Right lung (tissue), 5 donors: ENCODE measurements around the gene SENP8. TPM values are rescaled to one million over a fixed set of nuclear protein-coding genes. Genes with fewer than 3 reads are reported as not detected.

Experiments used
- DNase-seq, 2 donors: peaks; one replicate each; pipeline ENCODE4 v3.0.0-alpha.2; 2013
- polyA plus RNA-seq, 5 donors: library from polyadenylated mRNA; unstranded; fragments of 120-200 nt; gene quantifications; one replicate each; pipeline versions ENCODE4 v1.2.1 to v1.2.3, GENCODE V29; 2013; ENCODE audit warnings: inconsistent platforms in 1 of 5, low replicate concordance in 1 of 5; ENCODE audit not compliant: insufficient read length in 5 of 5, insufficient read depth in 1 of 5

SENP8 gene
- polyA plus RNA-seq, 5 donors = 4.0 to 5.7 (median 4.8) TPM

DNA sequence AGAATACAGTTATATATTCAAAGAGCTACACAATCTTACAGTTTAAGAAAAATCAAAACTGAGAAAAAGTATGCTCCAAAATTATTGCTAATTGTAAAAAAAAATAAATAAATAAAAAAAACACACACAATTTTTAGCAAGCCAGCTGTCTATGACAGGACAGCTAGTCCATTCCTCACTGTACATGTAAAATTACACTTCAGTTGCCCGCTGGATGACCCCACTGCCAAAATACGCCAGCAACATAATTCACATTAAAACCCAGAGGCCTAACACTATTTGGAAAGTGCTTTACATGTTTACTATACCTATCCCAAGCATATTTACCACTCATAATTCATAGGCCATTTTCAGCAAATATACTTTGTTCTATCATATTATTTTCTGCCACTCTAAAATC lies 6.1 kb upstream of the SENP8 start:
- peak; percentile 42 to 53 for DNase-seq

GRCh38 chr15:72112805-72113204 lies 5.4 kb upstream of the SENP8 start:
- no peak for DNase-seq

GRCh38 chr15:72113347-72114031 lies 4.7 kb upstream of the SENP8 start:
- DNase-seq = no peak

- no peak for DNase-seq
Measured at GRCh38 chr15:72116731-72117485, 1.3 kb upstream of the SENP8 start.

GRCh38 chr15:72117486-72118016 lies 652 bp upstream of the SENP8 start:
- DNase-seq = peak; percentile 90 to 93

GRCh38 chr15:72124218-72124617 lies 6.0 kb downstream of the SENP8 start:
- no peak for DNase-seq

DNA sequence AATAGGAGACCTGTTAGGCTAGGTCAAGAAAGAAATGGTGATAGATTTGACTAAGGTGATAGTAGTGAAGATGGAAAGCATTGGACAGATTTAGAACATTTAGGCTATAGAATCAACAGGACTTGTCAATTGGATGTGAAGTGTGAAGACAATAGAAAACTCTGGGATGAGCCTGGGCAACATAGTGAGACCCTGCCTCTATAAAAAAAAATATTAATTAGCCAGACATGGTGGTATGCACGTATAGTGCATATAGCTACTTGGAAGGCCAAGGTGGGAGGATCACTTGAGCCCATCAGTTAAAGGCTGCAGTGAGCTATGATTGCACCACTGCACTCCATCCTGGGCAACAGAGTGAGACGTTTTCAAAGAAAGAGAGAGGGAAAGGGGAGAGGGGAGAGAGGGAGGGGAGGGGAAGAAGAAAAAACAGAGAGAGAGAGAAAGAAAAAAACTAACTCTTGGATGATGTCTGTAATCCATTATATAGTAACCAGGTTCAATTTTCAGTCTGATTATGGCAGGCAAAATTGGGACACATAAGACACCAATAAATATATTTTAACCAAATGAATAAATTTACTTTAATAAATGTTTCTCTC lies 9.6 kb downstream of the SENP8 start:
- no peak for DNase-seq

DNA sequence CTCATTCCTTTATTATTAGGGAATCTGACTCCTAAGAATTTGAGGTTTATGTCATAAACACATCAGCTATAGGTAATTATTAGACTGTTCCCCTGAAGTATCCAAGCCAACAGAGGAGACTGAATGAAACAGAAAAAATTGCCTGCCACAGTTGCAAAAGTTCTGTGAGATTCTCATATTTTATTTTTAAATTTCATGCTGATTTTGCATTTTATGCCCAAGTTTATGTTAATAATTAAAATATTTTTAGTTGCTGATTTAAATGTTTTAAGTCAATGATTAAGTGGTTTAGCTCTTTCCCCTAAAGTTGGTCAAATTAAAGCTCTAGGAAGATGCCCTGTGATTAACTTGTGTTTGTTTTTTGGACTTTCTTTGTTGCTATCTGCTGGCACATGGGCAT lies 10.2 kb downstream of the SENP8 start:
- DNase-seq = no peak

DNA sequence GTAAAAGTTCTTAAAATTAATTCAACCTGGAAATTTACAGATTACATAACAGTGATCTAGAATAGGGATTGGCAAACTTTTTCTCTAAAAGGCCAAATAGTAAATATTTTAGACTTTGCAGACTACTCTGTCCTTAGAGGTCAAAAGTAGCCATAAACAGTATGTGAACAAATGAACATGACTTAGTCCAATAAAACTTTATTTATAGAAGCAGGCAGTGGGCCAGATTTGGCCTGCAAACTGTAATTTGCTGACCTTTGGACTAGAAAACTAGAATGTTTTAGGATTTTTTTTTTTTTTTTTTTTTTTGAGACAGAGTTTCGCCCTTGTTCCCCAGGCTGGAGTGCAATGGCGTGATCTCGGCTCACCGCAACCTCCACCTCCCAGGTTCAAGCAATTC lies 12.1 kb downstream of the SENP8 start:
- no peak for DNase-seq

GRCh38 chr15:72131922-72132321 lies 13.7 kb downstream of the SENP8 start:
- no peak for DNase-seq

GRCh38 chr15:72133211-72133610 lies 15.0 kb downstream of the SENP8 start:
- no peak for DNase-seq

- no peak for DNase-seq
Measured at GRCh38 chr15:72135719-72136118, 17.5 kb downstream of the SENP8 start.

- DNase-seq = no peak
Measured at GRCh38 chr15:72136170-72137051, 18.2 kb downstream of the SENP8 start.

- no peak for DNase-seq
Measured at GRCh38 chr15:72139667-72140066, 21.5 kb downstream of the SENP8 start.

GRCh38 chr15:72140088-72140487 lies 21.9 kb downstream of the SENP8 start:
- no peak for DNase-seq

DNA sequence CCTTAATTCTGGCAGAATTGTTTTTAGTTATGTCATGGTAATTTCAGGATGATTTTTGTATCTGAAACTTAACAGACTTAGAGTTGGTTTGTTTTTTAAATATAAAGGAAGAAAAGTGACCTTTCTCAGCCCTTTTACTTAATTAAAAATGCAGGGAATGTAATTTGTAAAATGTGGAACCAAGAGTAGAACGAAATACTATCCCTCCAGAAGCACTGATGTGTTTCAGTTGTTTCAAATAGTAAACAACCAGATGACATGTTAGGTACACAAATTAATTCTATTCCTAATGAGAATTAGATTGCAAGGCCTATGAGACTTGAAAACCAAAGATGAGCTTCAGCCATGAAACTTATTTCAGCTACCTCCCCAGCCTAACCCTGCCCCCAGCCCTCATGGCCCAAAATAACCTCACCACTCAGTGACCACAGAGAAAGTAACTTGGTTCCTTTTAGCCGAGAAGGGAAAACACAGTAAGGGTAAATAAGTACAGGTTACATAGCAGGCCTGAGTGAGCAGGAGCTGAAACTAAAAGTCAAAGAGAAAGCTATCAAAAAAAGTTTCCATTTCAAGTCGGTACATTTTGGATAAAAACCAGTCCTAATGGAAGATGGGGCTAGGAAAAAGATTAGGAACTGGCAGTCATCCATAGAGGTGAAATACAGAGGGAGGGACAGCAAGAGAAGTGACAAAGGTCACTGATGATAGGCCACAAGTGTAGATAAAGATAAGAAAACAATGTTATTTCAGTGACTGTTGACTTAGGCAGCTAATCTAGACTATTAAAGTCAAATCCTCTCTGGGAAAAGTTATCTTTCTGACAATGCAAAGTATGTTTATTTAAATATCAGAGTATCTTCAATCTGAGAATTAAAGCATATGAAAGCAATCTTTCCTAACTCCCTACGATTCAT lies 23.2 kb downstream of the SENP8 start:
- no peak for DNase-seq

DNA sequence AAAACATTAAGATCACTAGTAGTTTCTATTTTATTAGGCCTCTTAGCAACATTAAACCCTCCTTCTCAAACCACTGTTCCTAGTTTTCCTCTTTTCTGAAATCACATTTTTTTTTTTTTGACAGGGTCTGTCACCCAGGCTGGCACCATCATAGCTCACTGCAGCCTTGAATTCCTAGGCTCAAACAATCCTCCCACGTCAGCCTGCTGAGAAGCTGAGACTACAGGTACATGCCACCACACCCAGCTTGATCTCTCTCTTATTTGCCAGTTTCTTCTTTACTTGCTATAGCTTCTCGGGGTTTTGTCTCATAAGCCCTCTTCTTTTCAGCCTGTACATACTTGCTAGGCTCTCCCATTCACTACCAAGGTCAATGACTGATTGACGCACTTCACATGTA lies 28.0 kb downstream of the SENP8 start:
- DNase-seq = no peak

GRCh38 chr15:72146934-72147333 lies 28.7 kb downstream of the SENP8 start:
- no peak for DNase-seq

DNA sequence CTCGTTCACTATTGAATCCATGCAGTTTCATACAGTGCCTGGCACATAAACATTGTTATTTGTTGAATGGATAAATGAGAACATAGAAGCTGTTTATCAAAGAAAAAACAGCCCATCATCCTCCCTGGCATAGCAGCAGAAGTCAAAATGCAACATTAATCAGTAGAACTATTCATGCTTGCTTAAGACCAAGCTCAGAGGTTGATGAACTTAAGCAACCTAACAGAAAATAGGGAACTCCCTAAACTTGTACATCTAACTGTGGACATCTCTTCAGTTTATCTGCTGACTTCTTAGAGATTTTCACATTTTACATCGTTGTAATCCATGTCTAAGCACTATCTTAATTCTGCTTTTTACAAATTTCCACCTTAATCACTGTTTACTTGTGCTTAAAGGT lies 29.2 kb downstream of the SENP8 start:
- no peak for DNase-seq

DNA sequence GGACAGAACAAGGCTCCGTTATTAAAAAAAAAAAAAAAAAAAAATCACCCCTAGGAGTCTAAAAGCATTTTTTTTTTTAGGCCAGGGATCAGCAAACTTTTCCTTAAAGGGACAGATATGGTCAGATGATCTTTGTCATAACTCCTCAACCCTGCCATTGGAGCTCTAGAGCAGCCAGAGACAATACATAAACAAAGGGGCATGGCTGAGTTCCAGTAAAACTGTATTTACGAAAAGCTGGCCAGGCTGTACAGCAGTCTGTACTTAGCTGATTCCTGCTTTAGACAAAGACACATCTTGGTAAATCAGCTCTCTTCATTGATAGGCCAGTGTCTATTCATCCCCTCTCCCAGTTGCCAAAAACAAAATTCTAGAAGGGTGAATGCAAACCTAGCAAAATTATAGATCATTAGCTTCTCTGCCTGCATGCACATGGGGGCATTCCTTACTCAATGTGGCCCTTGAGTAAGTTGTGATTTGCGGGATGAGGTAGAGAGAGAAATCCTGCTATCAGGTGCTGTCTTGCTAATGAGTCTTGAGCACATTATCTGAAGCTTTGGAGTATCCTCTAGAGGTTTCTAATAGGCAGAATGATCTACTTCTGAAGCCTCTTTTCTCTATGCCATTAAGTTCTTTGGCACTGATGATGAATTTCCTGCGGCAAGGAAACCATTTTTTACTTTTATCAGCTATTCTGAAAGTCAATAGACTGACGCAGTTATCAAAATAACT lies 35.2 kb downstream of the SENP8 start:
- DNase-seq = peak in 1 of 2 donors; percentile 47
